ENCODE data around the gene KAZN.

GRCh38 chr1:15156807-15157380, 558.4 kb downstream of the KAZN start:
- TF ChIP-seq CTCF (IDR thresholded peaks at IDR 0.05; ENCODE audit: low read depth, low read length, poor library complexity, severe bottlenecking) (no peak), EZH2phosphoT487 (IDR thresholded peaks at IDR 0.05; ENCODE audit: borderline replicate concordance, low read length) (no peak)
